Panc1 (cell line): Measurements from ENCODE around the gene SPAG5.

ENCODE experiments used
- CTCF ChIP-seq: fragments of 450-650 bp; IDR thresholded peaks from 2 replicates; pipeline ENCODE4 v1.5.1; 2017; ENCODE audit warnings: mild to moderate bottlenecking
- POLR2AphosphoS5 ChIP-seq: IDR thresholded peaks from 2 replicates; pipeline ENCODE4 v1.6.1; 2012; ENCODE audit warnings: mild to moderate bottlenecking, low read depth, low read length, moderate library complexity
- REST ChIP-seq, 2 experiments: IDR thresholded peaks; 2 replicates each; pipeline ENCODE4 v1.6.1; 2011 to 2012; ENCODE audit warnings: low read depth in 2 of 2, control low read depth in 1 of 2, low read length in 1 of 2, mild to moderate bottlenecking in 1 of 2, moderate library complexity in 1 of 2; ENCODE audit not compliant: insufficient read depth in 1 of 2
- SIN3A ChIP-seq: IDR thresholded peaks from 2 replicates; pipeline ENCODE4 v1.6.1; 2012; ENCODE audit warnings: low read depth, mild to moderate bottlenecking, low read length, moderate library complexity, borderline replicate concordance; ENCODE audit not compliant: insufficient read depth
- TCF7L2 ChIP-seq: IDR thresholded peaks from 2 replicates; pipeline ENCODE4 v1.6.1; 2011; ENCODE audit warnings: mild to moderate bottlenecking, low read depth, low read length, inconsistent platforms

GRCh38 chr17:28597606-28598383, 1.0 kb downstream of the SPAG5 start:
- no peak for TF ChIP-seq CTCF
- no peak for TF ChIP-seq POLR2AphosphoS5
- no peak; the same call in 1 of the 2 replicates for TF ChIP-seq SIN3A
- no peak for TF ChIP-seq REST (IDR thresholded peaks at IDR 0.05; ENCODE audit: insufficient read depth in 1 of 2, low read depth in 2 of 2, low read length in 1 of 2)
- TF ChIP-seq TCF7L2 = no peak
